SK-N-MC (cell line): ENCODE data around the gene PRPF40B.

Source experiments
- EZH2 ChIP-seq: fragments of 200-600 bp; sonication (generic); IDR thresholded peaks from one replicate; pipeline ENCODE4 v1.6.1; 2017; ENCODE audit warnings: antibody characterized with exemption
- POLR2AphosphoS5 ChIP-seq: IDR thresholded peaks from 2 replicates; pipeline ENCODE4 v1.6.1; 2012; ENCODE audit warnings: mild to moderate bottlenecking, low read depth, low read length, borderline replicate concordance

DNA sequence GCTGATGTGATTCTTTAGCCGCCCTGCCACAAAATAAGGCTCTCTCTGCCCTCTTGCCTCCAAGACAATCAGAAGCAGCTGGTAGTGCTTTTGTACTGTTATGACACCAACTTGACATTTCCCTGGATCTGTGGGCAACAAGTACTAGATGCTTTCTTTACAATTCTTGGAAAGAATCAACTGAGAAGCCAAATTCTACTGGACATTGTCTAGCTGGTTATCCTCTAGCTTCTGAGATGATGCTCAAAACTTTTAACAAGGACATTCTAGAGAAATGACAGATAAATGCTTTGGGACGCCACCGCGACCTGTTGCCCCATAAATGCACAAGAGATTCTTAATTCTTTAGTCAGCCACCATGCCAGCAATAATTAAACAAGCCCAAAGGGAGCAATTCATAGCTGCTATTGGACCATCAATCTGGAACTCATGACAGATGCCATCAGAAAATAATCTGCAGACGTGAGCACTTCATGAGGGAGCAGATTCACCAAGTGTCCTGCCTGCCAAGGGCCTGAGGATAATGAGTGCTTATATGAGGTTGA is 61.0 kb downstream of the PRPF40B start:
- TF ChIP-seq EZH2, result no peak
- no peak for TF ChIP-seq POLR2AphosphoS5
